Measurements from ENCODE around the gene PPP2R2C.

Gene PPP2R2C

DNA sequence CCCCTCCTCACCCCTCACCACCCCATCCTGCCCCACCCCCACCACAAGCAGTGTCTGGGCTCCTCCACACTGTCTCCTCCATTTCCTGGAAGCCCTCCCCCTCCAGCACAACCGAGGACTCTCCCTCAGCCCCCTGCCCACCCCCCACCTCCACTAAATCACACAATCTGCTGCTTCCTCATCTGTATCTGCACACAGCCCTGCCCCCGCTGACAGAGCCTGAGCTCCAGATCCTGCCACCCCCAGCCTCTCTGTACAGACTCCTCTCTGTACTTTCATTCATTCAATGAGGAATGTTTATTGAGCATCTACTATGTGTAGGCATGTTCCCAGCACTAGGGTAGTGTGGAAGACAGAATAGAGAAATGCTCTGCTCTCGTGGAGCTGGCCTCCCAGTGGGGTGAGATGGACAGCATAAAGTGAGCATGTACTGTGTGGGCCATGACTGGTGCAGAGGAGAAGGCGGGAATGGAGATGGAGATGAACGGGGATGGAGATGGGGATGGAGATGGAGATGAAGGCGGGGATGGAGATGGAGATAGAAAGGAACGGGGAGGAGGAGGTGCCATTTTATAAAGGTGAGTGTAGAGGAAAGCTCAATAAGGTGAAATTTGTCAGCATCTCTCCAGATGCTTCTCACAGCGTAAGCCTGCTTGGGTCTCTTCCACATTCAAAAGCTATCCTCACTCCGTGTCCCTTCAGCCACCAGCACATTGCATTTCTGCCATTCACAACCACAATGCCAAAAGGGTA lies 2.5 kb upstream of the PPP2R2C start:
- Histone ChIP-seq H3K4me3 (ENCODE audit: low read depth, low read length) (no peak overlapping the region), H3K9ac (ENCODE audit: low read depth, low read length) (no peak overlapping the region), H3K36me3 (ENCODE audit: control insufficient read depth, insufficient read depth, low read length) (no peaks in the 10 kb centered on the region), H3K27ac (ENCODE audit: low read depth, low read length) (no peak overlapping the region), H3K27me3 (ENCODE audit: control insufficient read depth, insufficient read depth, low read length) (peaks cover 37% of the 10 kb centered on the region), H3K9me3 (ENCODE audit: control insufficient read depth, insufficient read depth, low read length) (no peaks in the 10 kb centered on the region), H3K4me1 (ENCODE audit: control insufficient read depth, insufficient read depth, low read length) (peaks cover 15% of the 10 kb centered on the region; the same call in 1 of the 2 replicates)

DNA sequence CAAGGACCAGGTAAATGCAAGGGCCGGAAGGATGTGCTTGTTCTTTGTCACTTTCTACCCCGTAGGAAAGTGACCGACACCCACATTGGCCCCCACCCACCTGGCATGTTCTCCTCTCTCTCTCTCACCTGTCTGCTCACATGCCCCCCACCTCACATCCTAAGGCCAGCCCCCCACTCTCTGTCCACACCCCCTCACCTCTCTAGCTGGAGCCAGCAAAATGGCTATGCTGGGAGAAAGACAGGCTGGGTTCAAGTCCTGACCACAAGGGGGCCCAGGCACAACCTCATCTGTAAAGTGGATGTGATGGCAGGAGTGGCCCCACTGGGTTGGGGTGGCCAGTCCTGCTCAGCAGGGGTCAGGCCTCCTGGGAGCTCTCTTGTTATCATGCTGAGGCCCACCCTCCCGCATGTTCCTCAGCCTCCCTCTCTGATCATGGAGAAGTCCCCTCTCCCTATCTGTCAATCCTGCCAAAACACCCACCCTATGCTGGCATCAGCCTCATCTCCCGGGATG lies 1.7 kb upstream of the PPP2R2C start:
- Histone ChIP-seq H3K4me1 (ENCODE audit: control insufficient read depth, insufficient read depth, low read length) (peaks cover 15% of the 10 kb centered on the region; the same call in 1 of the 2 replicates), H3K4me3 (ENCODE audit: low read depth, low read length) (no peak overlapping the region), H3K27me3 (ENCODE audit: control insufficient read depth, insufficient read depth, low read length) (peaks cover 44% of the 10 kb centered on the region), H3K36me3 (ENCODE audit: control insufficient read depth, insufficient read depth, low read length) (no peaks in the 10 kb centered on the region), H3K27ac (ENCODE audit: low read depth, low read length) (no peak overlapping the region), H3K9ac (ENCODE audit: low read depth, low read length) (no peak overlapping the region), H3K9me3 (ENCODE audit: control insufficient read depth, insufficient read depth, low read length) (no peaks in the 10 kb centered on the region)

DNA sequence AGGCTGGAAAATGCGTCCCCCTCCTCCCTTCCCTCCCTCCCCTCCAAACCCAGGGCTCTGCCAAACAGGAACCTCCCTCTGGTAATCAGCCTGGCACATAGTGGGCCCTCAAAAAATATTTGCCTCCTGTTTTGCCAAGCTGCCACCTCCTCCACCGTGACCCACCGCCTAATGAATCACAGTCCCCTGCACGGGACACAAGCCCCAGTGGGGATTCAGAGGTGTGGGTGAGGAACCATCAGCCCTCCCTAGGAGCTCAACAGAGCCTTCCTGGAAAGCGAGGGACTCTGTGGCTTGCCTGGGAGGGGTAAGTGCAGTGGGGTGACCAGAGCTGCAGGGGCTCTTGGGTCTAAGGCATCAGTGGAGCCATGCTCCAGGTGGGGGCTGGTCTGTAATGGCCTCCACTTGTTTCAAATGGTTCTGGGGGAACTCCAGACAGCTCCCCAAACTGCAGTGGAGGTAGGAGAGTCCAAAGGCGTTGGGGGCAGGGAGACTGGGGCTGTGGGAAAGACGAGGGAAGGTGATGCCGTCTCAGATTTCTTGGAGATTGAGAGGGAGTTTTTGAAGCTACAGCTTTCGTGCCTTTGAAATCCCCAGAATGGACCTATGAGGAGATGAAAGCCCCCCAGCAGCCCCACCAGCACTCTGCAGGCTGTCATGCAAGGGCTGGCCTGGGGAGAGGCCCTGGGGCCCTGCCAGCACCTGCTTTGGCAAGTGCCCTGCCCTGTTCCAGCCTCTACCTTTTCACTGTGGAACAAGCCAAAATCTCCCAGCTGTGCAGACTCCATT lies 1.0 kb upstream of the PPP2R2C start:
- no peak overlapping the region for H3K27ac ChIP-seq (ENCODE audit: low read depth, low read length)
- no peak overlapping the region for H3K9ac ChIP-seq (ENCODE audit: low read depth, low read length)
- no peak overlapping the region for H3K4me3 ChIP-seq (ENCODE audit: low read depth, low read length)
- peaks cover 50% of the 10 kb centered on the region for H3K27me3 ChIP-seq (ENCODE audit: control insufficient read depth, insufficient read depth, low read length)
- no peaks in the 10 kb centered on the region for H3K9me3 ChIP-seq (ENCODE audit: control insufficient read depth, insufficient read depth, low read length)
- H3K36me3 ChIP-seq (ENCODE audit: control insufficient read depth, insufficient read depth, low read length) = no peaks in the 10 kb centered on the region
- peaks cover 15% of the 10 kb centered on the region; the same call in 1 of the 2 replicates for H3K4me1 ChIP-seq (ENCODE audit: control insufficient read depth, insufficient read depth, low read length)

DNA sequence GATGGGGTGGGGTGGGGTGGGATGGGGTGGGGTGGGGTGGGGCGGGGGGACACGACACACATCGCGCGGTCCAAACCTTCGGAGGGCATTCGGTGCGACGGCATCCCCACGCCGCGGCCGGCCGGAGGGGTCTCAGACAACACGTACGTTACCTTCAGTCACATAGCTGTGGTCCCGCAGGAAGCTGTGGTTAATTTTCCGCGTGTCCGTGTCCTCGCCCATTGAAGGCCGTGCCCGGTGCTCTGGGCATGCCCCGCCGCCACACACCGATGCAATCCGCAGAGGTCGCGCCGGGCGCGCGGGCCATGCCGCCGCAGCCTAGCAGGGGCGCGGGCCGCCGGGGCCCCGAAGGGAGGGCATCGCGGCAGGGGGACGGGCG lies 417 bp downstream of the PPP2R2C start:
- no peak overlapping the region for H3K9ac ChIP-seq (ENCODE audit: low read depth, low read length)
- peaks cover 15% of the 10 kb centered on the region; the same call in 1 of the 2 replicates for H3K4me1 ChIP-seq (ENCODE audit: control insufficient read depth, insufficient read depth, low read length)
- H3K4me3 ChIP-seq (ENCODE audit: low read depth, low read length) = peak overlapping the region; percentile 58
- H3K27me3 ChIP-seq (ENCODE audit: control insufficient read depth, insufficient read depth, low read length) = peaks cover 60% of the 10 kb centered on the region
- no peak overlapping the region for H3K27ac ChIP-seq (ENCODE audit: low read depth, low read length)
- no peaks in the 10 kb centered on the region for H3K36me3 ChIP-seq (ENCODE audit: control insufficient read depth, insufficient read depth, low read length)
- H3K9me3 ChIP-seq (ENCODE audit: control insufficient read depth, insufficient read depth, low read length) = no peaks in the 10 kb centered on the region

DNA sequence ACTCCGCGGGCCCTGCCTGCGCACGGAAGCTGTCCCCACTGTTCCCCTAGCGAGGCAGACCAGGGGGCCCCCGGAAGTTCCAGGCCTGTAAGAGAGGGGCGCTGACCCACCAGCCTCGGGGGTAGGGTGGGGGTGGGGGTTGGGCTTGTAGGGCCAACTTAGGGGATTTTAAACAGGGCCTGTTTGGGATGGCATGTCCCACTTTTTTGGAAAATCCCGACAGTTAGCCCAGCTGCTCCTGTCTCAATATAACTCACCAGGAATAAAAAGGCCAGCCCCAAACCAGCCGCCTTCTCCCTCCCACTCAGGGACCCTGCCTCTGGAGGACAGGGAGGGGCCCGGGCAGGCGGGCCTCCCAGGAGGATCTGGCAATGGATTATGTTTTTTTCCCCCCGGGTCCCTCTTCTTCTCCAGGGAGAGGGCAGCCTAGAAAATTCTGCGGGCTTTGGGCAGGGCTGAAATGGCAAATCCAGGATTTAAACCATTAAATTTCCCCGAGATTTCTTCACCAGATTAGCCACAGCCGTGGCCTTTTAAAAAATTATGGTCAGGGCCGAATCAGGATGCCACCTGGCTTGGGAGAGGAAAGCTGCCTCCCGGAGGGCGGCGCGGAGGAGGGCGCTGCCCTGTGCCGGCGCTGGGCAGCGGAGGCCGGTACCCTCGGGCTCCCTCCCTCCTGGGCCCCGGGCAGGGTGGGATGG lies 957 bp downstream of the PPP2R2C start:
- peaks cover 60% of the 10 kb centered on the region for H3K27me3 ChIP-seq (ENCODE audit: control insufficient read depth, insufficient read depth, low read length)
- H3K36me3 ChIP-seq (ENCODE audit: control insufficient read depth, insufficient read depth, low read length) = no peaks in the 10 kb centered on the region
- H3K4me3 ChIP-seq (ENCODE audit: low read depth, low read length) = peak overlapping the region; percentile 70
- peaks cover 15% of the 10 kb centered on the region; the same call in 1 of the 2 replicates for H3K4me1 ChIP-seq (ENCODE audit: control insufficient read depth, insufficient read depth, low read length)
- H3K27ac ChIP-seq (ENCODE audit: low read depth, low read length) = no peak overlapping the region
- H3K9ac ChIP-seq (ENCODE audit: low read depth, low read length) = no peak overlapping the region
- no peaks in the 10 kb centered on the region for H3K9me3 ChIP-seq (ENCODE audit: control insufficient read depth, insufficient read depth, low read length)

DNA sequence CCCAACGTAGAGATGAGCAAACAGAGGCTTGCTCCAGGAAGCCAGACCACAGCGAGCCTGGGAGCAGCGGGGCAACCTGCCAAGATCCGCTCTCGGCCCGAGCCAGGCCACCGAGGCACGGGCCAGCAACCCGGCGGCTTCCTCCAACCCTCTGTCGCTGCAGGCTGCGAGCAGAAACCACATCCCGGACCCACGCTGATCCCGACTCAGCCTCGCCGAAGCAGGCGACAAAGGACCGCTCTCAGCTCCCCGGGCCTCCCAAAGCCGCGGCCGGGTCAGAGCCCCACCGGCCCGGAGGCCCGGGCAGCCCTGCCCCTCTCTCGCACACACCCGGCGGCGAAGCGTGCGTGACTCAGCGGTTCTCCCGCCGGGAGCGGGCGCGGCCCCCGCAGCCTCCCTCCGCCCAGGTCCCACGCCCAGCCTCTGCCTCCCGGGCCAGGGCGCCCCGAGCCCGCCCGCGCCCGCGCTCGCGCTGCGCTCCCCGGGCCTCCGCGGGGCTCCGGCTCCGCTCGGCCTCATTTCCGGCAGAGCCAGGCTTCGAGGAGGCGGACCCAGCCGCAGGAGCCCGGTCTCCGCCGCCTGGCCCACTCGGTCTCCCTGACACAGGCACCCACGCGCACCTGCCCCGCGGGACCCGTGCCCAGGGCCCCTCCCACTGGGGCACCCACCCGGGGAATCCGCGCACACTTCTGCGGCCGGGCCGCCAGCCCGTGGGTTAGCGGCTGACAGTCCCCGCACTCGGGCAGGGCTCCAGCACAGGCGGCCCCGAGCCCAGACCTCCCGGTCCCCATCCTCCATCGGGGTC lies 1.7 kb downstream of the PPP2R2C start:
- H3K4me3 ChIP-seq (ENCODE audit: low read depth, low read length) = peak overlapping the region; percentile 70
- peaks cover 15% of the 10 kb centered on the region; the same call in 1 of the 2 replicates for H3K4me1 ChIP-seq (ENCODE audit: control insufficient read depth, insufficient read depth, low read length)
- H3K9me3 ChIP-seq (ENCODE audit: control insufficient read depth, insufficient read depth, low read length) = no peaks in the 10 kb centered on the region
- H3K27ac ChIP-seq (ENCODE audit: low read depth, low read length) = no peak overlapping the region
- 0 out of 2 replicates have a peak overlapping the region, but pooled peaks have one; percentile 34 for H3K9ac ChIP-seq (ENCODE audit: low read depth, low read length)
- H3K36me3 ChIP-seq (ENCODE audit: control insufficient read depth, insufficient read depth, low read length) = no peaks in the 10 kb centered on the region
- peaks cover 60% of the 10 kb centered on the region for H3K27me3 ChIP-seq (ENCODE audit: control insufficient read depth, insufficient read depth, low read length)

DNA sequence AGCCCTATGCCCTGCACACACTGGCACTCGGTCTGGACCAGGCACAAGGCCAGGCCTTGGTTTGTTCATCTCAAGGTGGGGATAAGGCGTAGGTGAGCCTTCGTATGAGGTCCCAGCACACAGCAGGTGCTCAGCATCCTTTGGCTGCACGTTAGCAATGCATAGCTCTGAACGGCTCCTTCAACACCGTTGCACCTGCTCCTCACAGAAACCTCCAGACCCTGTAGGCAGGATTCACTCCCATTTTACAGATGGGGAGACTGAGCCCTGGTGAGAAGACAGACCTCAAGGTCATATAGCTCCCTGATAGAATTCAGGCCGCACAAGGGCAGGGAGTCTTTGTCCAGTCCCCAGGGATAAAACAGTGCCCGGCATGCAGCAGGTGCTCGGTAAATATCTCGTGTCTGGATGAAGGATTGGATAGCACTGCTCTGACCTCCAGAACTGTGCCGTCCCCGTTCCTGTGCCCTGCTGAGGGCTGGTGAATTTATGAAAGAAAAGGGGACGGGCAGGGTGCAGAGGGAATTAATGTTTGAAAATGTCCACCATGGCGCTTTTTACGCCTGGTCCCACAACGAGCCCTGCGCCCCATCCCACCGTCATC lies 2.4 kb downstream of the PPP2R2C start:
- peaks cover 15% of the 10 kb centered on the region; the same call in 1 of the 2 replicates for H3K4me1 ChIP-seq (ENCODE audit: control insufficient read depth, insufficient read depth, low read length)
- H3K9ac ChIP-seq (ENCODE audit: low read depth, low read length) = 0 out of 2 replicates have a peak overlapping the region, but pooled peaks have one; percentile 34
- peaks cover 60% of the 10 kb centered on the region for H3K27me3 ChIP-seq (ENCODE audit: control insufficient read depth, insufficient read depth, low read length)
- no peak overlapping the region for H3K27ac ChIP-seq (ENCODE audit: low read depth, low read length)
- peak overlapping the region; percentile 70 for H3K4me3 ChIP-seq (ENCODE audit: low read depth, low read length)
- H3K9me3 ChIP-seq (ENCODE audit: control insufficient read depth, insufficient read depth, low read length) = no peaks in the 10 kb centered on the region
- H3K36me3 ChIP-seq (ENCODE audit: control insufficient read depth, insufficient read depth, low read length) = no peaks in the 10 kb centered on the region

DNA sequence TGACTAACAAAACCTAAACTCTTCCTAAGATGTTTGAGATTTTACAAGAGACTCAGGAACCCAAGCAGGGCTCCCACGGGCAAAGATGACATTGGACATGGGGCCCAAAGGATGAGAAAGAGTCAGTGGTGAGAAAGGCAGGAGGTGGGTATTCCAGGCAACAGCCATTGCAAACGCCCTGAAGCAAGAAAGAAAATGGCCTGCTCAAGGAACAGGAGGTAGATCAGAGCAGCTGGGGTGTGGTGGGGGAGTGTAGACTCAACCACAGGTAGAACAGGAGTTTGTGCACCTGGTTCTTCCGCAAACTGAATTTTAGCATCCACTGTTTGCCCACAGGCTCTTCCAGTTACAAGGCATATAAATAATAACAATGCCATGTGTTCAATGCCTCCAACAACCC lies 3.3 kb downstream of the PPP2R2C start:
- Histone ChIP-seq H3K9ac (ENCODE audit: low read depth, low read length) (no peak overlapping the region), H3K4me3 (ENCODE audit: low read depth, low read length) (no peak overlapping the region), H3K27me3 (ENCODE audit: control insufficient read depth, insufficient read depth, low read length) (peaks cover 60% of the 10 kb centered on the region), H3K4me1 (ENCODE audit: control insufficient read depth, insufficient read depth, low read length) (peaks cover 15% of the 10 kb centered on the region; the same call in 1 of the 2 replicates), H3K36me3 (ENCODE audit: control insufficient read depth, insufficient read depth, low read length) (no peaks in the 10 kb centered on the region), H3K9me3 (ENCODE audit: control insufficient read depth, insufficient read depth, low read length) (no peaks in the 10 kb centered on the region), H3K27ac (ENCODE audit: low read depth, low read length) (no peak overlapping the region)

DNA sequence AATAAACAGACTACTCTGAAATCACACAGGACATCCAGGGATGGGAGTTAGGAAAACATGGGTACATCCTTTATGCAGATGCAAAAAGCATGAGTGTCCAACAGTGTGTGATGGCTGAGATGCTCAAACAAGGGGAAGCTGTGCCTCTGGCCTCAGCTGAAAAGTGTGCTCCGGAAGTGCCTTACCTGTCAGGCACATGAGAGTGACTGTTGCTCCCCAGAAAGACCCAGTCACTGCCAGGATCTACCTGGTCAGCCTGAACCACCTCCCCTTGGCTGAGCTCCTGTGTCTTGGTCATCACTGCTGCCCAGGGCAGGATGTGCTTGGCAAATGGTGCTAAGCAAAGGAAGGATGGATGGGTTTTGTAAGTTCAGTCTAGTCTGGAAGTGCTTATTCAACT lies 4.0 kb downstream of the PPP2R2C start:
- peaks cover 10% of the 10 kb centered on the region for H3K4me1 ChIP-seq (ENCODE audit: control insufficient read depth, insufficient read depth, low read length)
- H3K9ac ChIP-seq (ENCODE audit: low read depth, low read length) = no peak overlapping the region
- H3K27me3 ChIP-seq (ENCODE audit: control insufficient read depth, insufficient read depth, low read length) = peaks cover 53% of the 10 kb centered on the region
- no peaks in the 10 kb centered on the region for H3K9me3 ChIP-seq (ENCODE audit: control insufficient read depth, insufficient read depth, low read length)
- H3K36me3 ChIP-seq (ENCODE audit: control insufficient read depth, insufficient read depth, low read length) = no peaks in the 10 kb centered on the region
- no peak overlapping the region for H3K27ac ChIP-seq (ENCODE audit: low read depth, low read length)
- no peak overlapping the region for H3K4me3 ChIP-seq (ENCODE audit: low read depth, low read length)

DNA sequence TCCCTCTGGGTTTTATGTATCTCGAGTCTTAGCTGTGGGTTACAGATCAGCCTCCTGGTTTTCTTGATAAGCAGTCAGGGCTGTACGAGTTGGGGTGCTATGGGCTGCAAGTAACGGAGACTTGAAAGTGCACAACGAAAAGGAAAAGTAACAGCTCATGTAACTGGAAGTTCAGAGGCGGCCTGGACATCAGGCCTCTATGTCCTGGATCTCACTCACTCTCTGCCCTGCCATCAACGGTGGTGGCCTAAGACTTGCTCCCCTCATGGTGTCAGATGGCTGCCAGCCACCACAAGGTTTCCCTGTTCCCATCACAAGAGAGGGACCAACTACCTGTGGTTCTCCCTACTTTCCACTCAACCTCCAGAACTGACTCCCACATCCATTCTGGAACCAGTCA lies 4.8 kb downstream of the PPP2R2C start:
- Histone ChIP-seq H3K27ac (ENCODE audit: low read depth, low read length) (no peak overlapping the region), H3K4me1 (ENCODE audit: control insufficient read depth, insufficient read depth, low read length) (peaks cover 10% of the 10 kb centered on the region), H3K9ac (ENCODE audit: low read depth, low read length) (no peak overlapping the region), H3K9me3 (ENCODE audit: control insufficient read depth, insufficient read depth, low read length) (no peaks in the 10 kb centered on the region), H3K36me3 (ENCODE audit: control insufficient read depth, insufficient read depth, low read length) (no peaks in the 10 kb centered on the region), H3K4me3 (ENCODE audit: low read depth, low read length) (no peak overlapping the region), H3K27me3 (ENCODE audit: control insufficient read depth, insufficient read depth, low read length) (peaks cover 45% of the 10 kb centered on the region)

All from HUES48 (cell line).